A673 (cell line): ENCODE data around the gene SCUBE1. TPM values are rescaled to one million over a fixed set of nuclear protein-coding genes. Genes with fewer than 3 reads are reported as not detected.

ENCODE experiments used
- BruUV-seq: library from RNA; stranded (reverse); fragments of 400-500 nt; replicated peaks from 2 replicates; lab custom pipeline; 2021; lab: Mats Ljungman, UMichigan
- CTCF ChIA-PET: fragments of 300-600 bp; sonication (Branson Sonifier 250); formaldehyde crosslinking; loops from one replicate; lab custom pipeline; 2022; ENCODE audit warnings: antibody characterized with exemption; lab: Charles Lee
- POLR2A ChIA-PET: fragments of 300-600 bp; sonication (Branson Sonifier 250); formaldehyde crosslinking; loops from one replicate; lab custom pipeline; 2022; ENCODE audit warnings: antibody characterized with exemption; ENCODE audit not compliant: low non-redundant PET; lab: Charles Lee
- DNase-seq: peaks from one replicate; pipeline ENCODE4 v3.0.0-alpha.2; 2015; ENCODE audit warnings: low spot score
- H3K27ac ChIP-seq: fragments of 200-600 bp; sonication (generic); 2 replicates; pipeline ENCODE4 v1.5.1; 2016; ENCODE audit warnings: mixed run types, low read depth, mild to moderate bottlenecking, mixed read lengths, antibody characterized with exemption, low read length; ENCODE audit not compliant: poor library complexity, severe bottlenecking
- H3K27me3 ChIP-seq: fragments of 200-600 bp; sonication (generic); replicated peaks from 2 replicates; pipeline ENCODE4 v1.6.1; 2017; ENCODE audit warnings: mixed run types, low read depth, mild to moderate bottlenecking, mixed read lengths, antibody characterized with exemption, low read length; ENCODE audit not compliant: insufficient read depth, poor library complexity
- H3K36me3 ChIP-seq: fragments of 200-600 bp; sonication (generic); 2 replicates; pipeline ENCODE4 v1.6.1; 2016; ENCODE audit warnings: mixed run types, mild to moderate bottlenecking, mixed read lengths, antibody characterized with exemption, low read length; ENCODE audit not compliant: insufficient read depth, poor library complexity, severe bottlenecking
- H3K4me1 ChIP-seq: fragments of 200-600 bp; sonication (generic); 2 replicates; pipeline ENCODE4 v1.6.1; 2017; ENCODE audit warnings: mixed run types, mild to moderate bottlenecking, mixed read lengths, antibody characterized with exemption, low read length; ENCODE audit not compliant: insufficient read depth, poor library complexity, severe bottlenecking
- H3K4me3 ChIP-seq: fragments of 200-600 bp; sonication (generic); 2 replicates; pipeline ENCODE4 v1.5.1; 2016; ENCODE audit warnings: low read depth, mixed run types, mild to moderate bottlenecking, mixed read lengths, low read length; ENCODE audit not compliant: poor library complexity, severe bottlenecking
- H3K9me3 ChIP-seq: fragments of 200-600 bp; sonication (generic); 2 replicates; pipeline ENCODE4 v1.6.1; 2016; ENCODE audit warnings: mixed run types, low read depth, mild to moderate bottlenecking, mixed read lengths, antibody characterized with exemption, low read length; ENCODE audit not compliant: poor library complexity, severe bottlenecking
- EZH2 ChIP-seq: fragments of 200-600 bp; sonication (generic); IDR thresholded peaks from 2 replicates; pipeline ENCODE4 v1.6.1; 2017; ENCODE audit warnings: borderline replicate concordance, low read depth, mild to moderate bottlenecking, mixed read lengths, antibody characterized with exemption, low read length; ENCODE audit not compliant: poor library complexity, severe bottlenecking
- intact Hi-C: fragments of 100-400 bp; cut with micrococcal nuclease; formaldehyde crosslinking; loops from one replicate; pipeline ENCODE4 v1.10.0; 2022; ENCODE audit not compliant: unreplicated experiment
- total RNA-seq: library from RNA; stranded (reverse); gene quantifications from 2 replicates; pipeline ENCODE4 v1.2.3, GENCODE V29; 2021
- TF ChIP-seq, protein P1 (sequence below): fragments of 300-800, 200-600 bp; sonication (generic); conservative IDR thresholded peaks from 2 replicates; pipeline ENCODE4 v1.5.1; 2017; ENCODE audit warnings: low read depth, mild to moderate bottlenecking, antibody characterized with exemption, low read length, moderate library complexity, mixed read lengths

The SCUBE1 gene
- total RNA-seq, 1 experiment from 2014 or later: 0.24 TPM

DNA sequence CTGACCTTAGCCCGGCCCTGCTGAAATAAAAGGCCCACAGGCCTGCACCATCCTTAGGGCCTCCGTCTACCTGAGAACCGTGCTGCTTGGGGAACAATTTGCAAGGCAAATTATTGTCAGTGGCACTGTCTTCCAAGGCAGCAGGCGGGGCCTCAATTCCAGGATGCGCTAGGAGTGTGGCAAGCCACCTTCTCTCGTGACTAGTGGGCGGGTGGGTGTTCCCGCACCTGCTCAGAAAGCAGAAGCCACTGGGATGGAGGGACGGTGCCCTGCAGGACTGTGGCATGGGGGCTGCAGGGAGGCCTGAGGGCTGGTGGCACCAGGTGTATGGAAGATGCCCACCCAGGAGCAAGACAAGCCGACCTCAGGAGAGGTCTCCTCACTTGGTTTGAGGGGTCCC, 97.5 kb downstream of the SCUBE1 start:
- H3K9me3 ChIP-seq: no peaks in the 10 kb centered on the region
- BruUV-seq: no TSS peak
- ChIA-PET POLR2A (no interaction called here), CTCF (no interaction called here)
- no peaks in the 10 kb centered on the region for H3K27me3 ChIP-seq
- no peak overlapping the region for H3K4me3 ChIP-seq
- intact Hi-C loops: no loop called here
- DNase-seq: no peak
- TF ChIP-seq, protein P1, sequence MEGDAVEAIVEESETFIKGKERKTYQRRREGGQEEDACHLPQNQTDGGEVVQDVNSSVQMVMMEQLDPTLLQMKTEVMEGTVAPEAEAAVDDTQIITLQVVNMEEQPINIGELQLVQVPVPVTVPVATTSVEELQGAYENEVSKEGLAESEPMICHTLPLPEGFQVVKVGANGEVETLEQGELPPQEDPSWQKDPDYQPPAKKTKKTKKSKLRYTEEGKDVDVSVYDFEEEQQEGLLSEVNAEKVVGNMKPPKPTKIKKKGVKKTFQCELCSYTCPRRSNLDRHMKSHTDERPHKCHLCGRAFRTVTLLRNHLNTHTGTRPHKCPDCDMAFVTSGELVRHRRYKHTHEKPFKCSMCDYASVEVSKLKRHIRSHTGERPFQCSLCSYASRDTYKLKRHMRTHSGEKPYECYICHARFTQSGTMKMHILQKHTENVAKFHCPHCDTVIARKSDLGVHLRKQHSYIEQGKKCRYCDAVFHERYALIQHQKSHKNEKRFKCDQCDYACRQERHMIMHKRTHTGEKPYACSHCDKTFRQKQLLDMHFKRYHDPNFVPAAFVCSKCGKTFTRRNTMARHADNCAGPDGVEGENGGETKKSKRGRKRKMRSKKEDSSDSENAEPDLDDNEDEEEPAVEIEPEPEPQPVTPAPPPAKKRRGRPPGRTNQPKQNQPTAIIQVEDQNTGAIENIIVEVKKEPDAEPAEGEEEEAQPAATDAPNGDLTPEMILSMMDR: no peak
- TF ChIP-seq EZH2: no peak
- no peak overlapping the region for H3K27ac ChIP-seq
- no peaks in the 10 kb centered on the region for H3K36me3 ChIP-seq
- H3K4me1 ChIP-seq: no peaks in the 10 kb centered on the region

DNA sequence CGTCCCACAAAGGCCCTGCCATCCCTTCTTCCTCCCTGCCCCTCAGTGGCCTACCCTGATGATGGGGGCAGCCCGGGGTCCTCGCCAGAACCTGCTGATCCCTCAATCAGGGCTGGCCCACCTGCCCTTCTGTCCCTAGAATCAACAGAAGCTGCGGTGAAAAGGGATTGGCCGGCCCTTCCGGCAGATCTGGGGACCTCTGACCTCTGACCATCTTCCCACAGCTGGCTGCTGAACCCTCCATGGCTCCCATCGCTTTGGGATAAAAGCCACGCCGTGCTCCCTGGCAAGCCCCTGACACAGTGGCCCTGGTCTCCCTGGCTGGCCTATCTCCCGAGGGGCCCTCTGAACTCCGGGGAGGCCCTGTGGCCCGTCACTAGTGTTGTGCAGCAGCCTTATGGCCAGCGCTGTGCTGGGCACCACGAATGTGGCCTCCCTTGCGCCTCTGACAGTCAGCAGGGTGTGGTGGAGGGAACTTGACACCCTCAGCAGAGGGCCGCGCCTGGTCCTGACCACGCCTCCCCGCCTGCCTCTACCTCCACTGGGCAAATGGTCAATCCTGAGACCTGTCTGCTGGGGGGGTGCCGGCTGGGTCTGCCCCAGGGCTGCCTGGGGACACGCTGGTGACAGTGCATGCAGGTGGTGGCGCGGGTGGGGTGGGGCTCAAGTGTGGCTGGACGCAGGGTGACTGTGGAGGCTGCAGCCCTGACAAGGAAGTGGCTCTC, 98.2 kb downstream of the SCUBE1 start:
- intact Hi-C loops: no loop called here
- ChIA-PET CTCF (no interaction called here), POLR2A (no interaction called here)
- DNase-seq: no peak
- no peak overlapping the region for H3K27ac ChIP-seq
- H3K9me3 ChIP-seq: no peaks in the 10 kb centered on the region
- H3K36me3 ChIP-seq: no peaks in the 10 kb centered on the region
- no peak overlapping the region for H3K4me3 ChIP-seq
- BruUV-seq: no TSS peak
- no peak for TF ChIP-seq EZH2
- TF ChIP-seq, protein P1: no peak
- no peaks in the 10 kb centered on the region for H3K27me3 ChIP-seq
- H3K4me1 ChIP-seq: no peaks in the 10 kb centered on the region

DNA sequence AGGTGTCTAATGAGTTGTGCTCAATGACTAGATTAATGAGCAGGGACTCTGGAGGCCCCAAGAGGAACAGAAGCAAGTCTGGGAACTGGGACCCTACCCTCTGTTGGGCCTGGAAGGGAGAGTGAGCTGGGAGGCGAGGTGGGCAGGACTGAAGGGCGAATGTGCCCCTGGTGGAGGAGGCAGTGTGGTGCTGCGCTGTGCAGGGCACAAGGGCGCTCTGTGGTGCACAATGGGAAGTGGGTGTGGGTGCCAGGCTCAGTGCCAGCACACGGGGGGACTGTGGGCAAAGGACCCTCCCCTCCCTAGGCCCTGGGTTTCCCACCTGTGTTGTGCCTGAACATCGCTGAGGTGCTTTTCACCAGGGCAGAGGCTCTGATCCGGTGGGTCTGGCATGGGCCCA, 98.8 kb downstream of the SCUBE1 start:
- Histone ChIP-seq H3K4me1 (no peaks in the 10 kb centered on the region), H3K9me3 (no peaks in the 10 kb centered on the region), H3K27me3 (no peaks in the 10 kb centered on the region), H3K4me3 (no peak overlapping the region), H3K27ac (no peak overlapping the region), H3K36me3 (no peaks in the 10 kb centered on the region)
- ChIA-PET POLR2A (no interaction called here), CTCF (no interaction called here)
- no TSS peak for BruUV-seq
- no peak for DNase-seq
- intact Hi-C loops: no loop called here
- TF ChIP-seq, protein P1: no peak
- no peak for TF ChIP-seq EZH2
